RWPE2 (cell line): ENCODE results near the gene CPSF3.

Experiments used
- ATAC-seq: fragments of 200-7000 bp; cut with Tn5 transposase; 3 replicates; pipeline ENCODE4 v1.9.1; 2021; ENCODE audit warnings: low read depth
- DNase-seq: peaks from one replicate; pipeline ENCODE4 v3.0.0-alpha.2; 2020; ENCODE audit warnings: low spot score
- H3K27ac ChIP-seq: fragments of 450-650 bp; 2 replicates; pipeline ENCODE4 v1.5.1; 2017; ENCODE audit warnings: mild to moderate bottlenecking; ENCODE audit not compliant: poor library complexity, severe bottlenecking
- H3K27me3 ChIP-seq: fragments of 250-450 bp; sonication (Bioruptor Pico); 2 replicates; pipeline ENCODE4 v1.5.1; 2021; ENCODE audit warnings: mild to moderate bottlenecking, moderate library complexity; ENCODE audit not compliant: insufficient read depth, poor library complexity, severe bottlenecking
- H3K36me3 ChIP-seq: fragments of 250-450 bp; sonication (Bioruptor Pico); 2 replicates; pipeline ENCODE4 v1.5.1; 2020; ENCODE audit warnings: low read depth, mild to moderate bottlenecking, moderate library complexity
- H3K4me1 ChIP-seq: fragments of 250-450 bp; sonication (Bioruptor Pico); 2 replicates; pipeline ENCODE4 v1.5.1; 2021; ENCODE audit warnings: mild to moderate bottlenecking, moderate library complexity; ENCODE audit not compliant: insufficient read depth, poor library complexity, severe bottlenecking
- H3K4me3 ChIP-seq: fragments of 250-450 bp; sonication (Bioruptor Pico); 2 replicates; pipeline ENCODE4 v1.5.1; 2021; ENCODE audit warnings: mild to moderate bottlenecking, moderate library complexity; ENCODE audit not compliant: severe bottlenecking
- H3K9me3 ChIP-seq: fragments of 250-450 bp; sonication (Bioruptor Pico); 2 replicates; pipeline ENCODE4 v1.5.1; 2021; ENCODE audit warnings: mild to moderate bottlenecking, moderate library complexity; ENCODE audit not compliant: severe bottlenecking
- CTCF ChIP-seq: fragments of 450-650 bp; IDR thresholded peaks from one replicate; pipeline ENCODE4 v1.5.1; 2017; ENCODE audit warnings: mild to moderate bottlenecking, moderate library complexity; ENCODE audit not compliant: poor library complexity, severe bottlenecking

CPSF3 gene

GRCh38 chr2:9419541-9419940 lies 3.9 kb upstream of the CPSF3 start:
- Histone ChIP-seq H3K36me3 (peaks cover 33% of the 10 kb centered on the region), H3K27ac (no peak overlapping the region), H3K9me3 (no peaks in the 10 kb centered on the region), H3K27me3 (no peaks in the 10 kb centered on the region), H3K4me3 (no peak overlapping the region), H3K4me1 (peaks cover 20% of the 10 kb centered on the region)
- ATAC-seq (no peak), DNase-seq (no peak)
- TF ChIP-seq CTCF = no peak

GRCh38 chr2:9420495-9420894 lies 3.0 kb upstream of the CPSF3 start:
- no peak for ATAC-seq
- Histone ChIP-seq H3K4me1 (peaks cover 25% of the 10 kb centered on the region), H3K36me3 (peaks cover 32% of the 10 kb centered on the region), H3K27me3 (no peaks in the 10 kb centered on the region), H3K27ac (no peak overlapping the region), H3K9me3 (no peaks in the 10 kb centered on the region), H3K4me3 (no peak overlapping the region)
- DNase-seq = no peak
- no peak for TF ChIP-seq CTCF

DNA sequence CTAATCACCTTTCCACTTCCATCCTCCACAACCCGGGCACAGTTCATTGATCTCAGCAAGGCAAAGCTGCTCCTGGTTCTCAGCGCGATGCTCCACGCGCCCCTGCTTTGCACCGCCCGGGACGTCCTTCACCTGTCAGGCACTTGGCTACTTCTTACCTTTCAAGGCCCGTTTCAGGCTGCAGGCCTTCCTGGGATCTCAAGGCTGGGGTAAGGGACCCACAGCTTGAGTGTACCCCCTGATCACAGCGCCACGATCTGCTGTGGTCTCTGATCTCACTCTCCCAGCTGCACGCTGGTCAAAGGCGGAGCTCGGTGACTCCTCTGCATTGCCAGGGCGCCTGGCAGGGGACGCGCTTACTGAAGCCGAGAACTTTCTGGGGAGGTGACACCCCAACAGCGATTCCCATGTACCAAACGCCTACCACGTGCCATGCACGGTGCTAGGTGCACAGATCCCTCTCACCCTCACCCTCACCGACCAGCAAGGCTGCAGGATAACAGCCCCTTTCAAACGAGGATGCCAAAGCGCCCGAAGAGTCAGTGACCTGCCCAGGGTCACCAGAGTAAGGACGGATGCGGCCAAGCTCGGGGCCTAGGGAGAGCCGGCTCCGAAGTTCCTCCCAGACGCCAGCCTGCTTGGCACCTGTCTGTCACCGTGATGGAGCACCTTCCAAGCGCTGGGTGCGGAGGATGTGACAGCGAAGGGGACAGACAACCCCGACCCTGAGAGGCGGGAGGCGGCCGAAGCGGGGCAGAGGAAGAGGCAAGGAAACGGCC lies 944 bp upstream of the CPSF3 start:
- DNase-seq (no peak), ATAC-seq (peak; percentile 17)
- H3K27me3 ChIP-seq = no peaks in the 10 kb centered on the region
- H3K27ac ChIP-seq = peak overlapping the region; percentile 60
- H3K4me3 ChIP-seq = peak overlapping the region; percentile 68
- peaks cover 22% of the 10 kb centered on the region for H3K36me3 ChIP-seq
- no peak for TF ChIP-seq CTCF
- H3K4me1 ChIP-seq = peaks cover 14% of the 10 kb centered on the region
- H3K9me3 ChIP-seq = no peaks in the 10 kb centered on the region

GRCh38 chr2:9423922-9424272 lies 443 bp downstream of the CPSF3 start:
- Histone ChIP-seq H3K9me3 (no peaks in the 10 kb centered on the region), H3K27ac (peak overlapping the region; percentile 60), H3K4me3 (peak overlapping the region; percentile 68), H3K36me3 (peaks cover 16% of the 10 kb centered on the region), H3K27me3 (no peaks in the 10 kb centered on the region), H3K4me1 (peaks cover 11% of the 10 kb centered on the region)
- no peak for DNase-seq
- no peak for TF ChIP-seq CTCF
- 0 out of 3 replicates have a peak, but pooled peaks have one; percentile 8 for ATAC-seq
